Transverse colon (tissue), 4 donors: ENCODE results near the gene RTP3. TPM values are rescaled to one million over a fixed set of nuclear protein-coding genes. Genes with fewer than 3 reads are reported as not detected.
"Not testable (repeated sequence)": the region's sequence is repeated elsewhere in the genome, so short reads cannot be mapped to it uniquely, and the experiment has no call there.

Source experiments
- DNase-seq: peaks from one replicate; pipeline ENCODE4 v3.0.0-alpha.2; 2019
- H3K27ac ChIP-seq, 4 donors: fragments of 200-600 bp; sonication (generic); 2 replicates each; pipeline ENCODE4 v1.5.1; 2016 to 2018; ENCODE audit warnings: inconsistent platforms in 4 of 4
- H3K27me3 ChIP-seq: fragments of 200-600 bp; sonication (generic); 2 replicates; pipeline ENCODE4 v1.5.1; 2017; ENCODE audit warnings: inconsistent platforms
- H3K36me3 ChIP-seq, 4 donors: fragments of 200-600 bp; sonication (generic); 2 replicates each; pipeline ENCODE4 v1.5.1; 2017 to 2019; ENCODE audit warnings: inconsistent platforms in 4 of 4
- H3K4me1 ChIP-seq, 4 donors: fragments of 200-600 bp; sonication (generic); 2 replicates each; pipeline ENCODE4 v1.5.1; 2017 to 2020; ENCODE audit warnings: inconsistent platforms in 4 of 4
- H3K4me3 ChIP-seq, 4 donors: fragments of 200-600 bp; sonication (generic); 1 replicate in 1 of 4; 2 replicates in 3 of 4; pipeline versions ENCODE4 v1.5.1 to v1.6.1; 2017 to 2019; ENCODE audit warnings: inconsistent platforms in 4 of 4
- H3K9me3 ChIP-seq, 2 donors: fragments of 200-600 bp; sonication (generic); 2 replicates each; pipeline ENCODE4 v1.5.1; 2017 to 2019; ENCODE audit warnings: inconsistent platforms in 2 of 2
- EP300 ChIP-seq: sonication (generic); formaldehyde crosslinking; IDR thresholded peaks from one replicate; pipeline ENCODE4 v1.6.1; 2017; ENCODE audit warnings: antibody characterized with exemption, low read depth
- POLR2A ChIP-seq: fragments of 450-650 bp; IDR thresholded peaks from one replicate; pipeline ENCODE4 v1.6.1; 2016; ENCODE audit warnings: antibody characterized with exemption, mild to moderate bottlenecking, moderate library complexity
- POLR2AphosphoS5 ChIP-seq, 3 donors: sonication (generic); formaldehyde crosslinking; IDR thresholded peaks; one replicate each; pipeline ENCODE4 v1.6.1; 2016; ENCODE audit warnings: antibody characterized with exemption in 3 of 3
- WGBS, 2 donors: methylation state at CpG; one replicate each; pipeline ENCODE4 v1.1.5; 2018; ENCODE audit warnings: low coverage in 1 of 2; 5-methylcytosine and 5-hydroxymethylcytosine counted together
- in situ Hi-C, 4 donors: fragments of 200-750 bp; cut with MboI; loops; one replicate each; pipeline versions ENCODE4 v1.15.0 to v1.15.1; 2017; ENCODE audit warnings: low sequenced_read_pairs in 3 of 4, low pct_ligation_motif_present in 1 of 4, low pct_unique_long_range_greater_than_20kb in 1 of 4
- intact Hi-C: fragments of 100-400 bp; cut with DNase I; formaldehyde crosslinking; loops from one replicate; pipeline ENCODE4 v1.15.1; 2023; ENCODE audit warnings: low total_unique reads
- total RNA-seq, 4 donors: library from RNA; depleted of rRNA; stranded (reverse); fragments of >200 nt; gene quantifications; one replicate each; pipeline ENCODE4 v1.1.0, GENCODE V29; 2016
- TF ChIP-seq, protein P1 (sequence below), 5 experiments: fragments of 200-600 bp in 3 of 5; fragments of 450-650 bp in 2 of 5; sonication (generic) in 3 of 5; IDR thresholded peaks; 1 replicate in 2 of 5; 2 replicates in 3 of 5; pipeline ENCODE4 v1.5.1; 2016 to 2017; ENCODE audit warnings: antibody characterized with exemption in 5 of 5, inconsistent platforms in 3 of 5, mild to moderate bottlenecking in 2 of 5, moderate library complexity in 1 of 5

Gene RTP3
- total RNA-seq, 4 donors from 2014 or later = not detected

DNA sequence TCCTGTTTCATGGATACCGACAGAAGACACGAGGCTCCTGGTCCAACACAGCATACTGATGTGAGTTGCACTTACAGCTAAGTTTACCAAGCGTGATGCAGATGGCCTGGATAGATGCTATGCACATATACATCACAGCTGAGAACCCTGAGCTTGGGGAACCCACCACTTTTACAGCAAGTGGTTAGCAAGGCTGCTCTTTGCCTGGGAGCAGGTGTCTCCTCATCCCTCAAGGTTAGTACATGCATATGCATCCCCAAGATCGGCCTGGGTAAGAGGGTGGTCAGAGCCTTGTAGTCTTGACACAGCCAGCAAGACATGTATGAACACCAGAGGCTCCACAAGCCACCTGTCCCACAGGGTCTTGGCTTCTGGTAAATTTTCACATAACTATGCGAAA is 40.0 kb downstream of the RTP3 start:
- DNase-seq = no peak
- Histone ChIP-seq H3K27me3 (no peaks in the 10 kb centered on the region), H3K9me3 (no peaks in the 10 kb centered on the region), H3K4me3 (no peak overlapping the region), H3K36me3 (no peaks in the 10 kb centered on the region), H3K4me1 (peaks cover 0 to 10% (median 0%) of the 10 kb centered on the region in 4 donors), H3K27ac (peak overlapping the region in 1 of 4 donors; percentile 50)
- 88 to 89% methylated on average over 3 to 5 of the region's 5 CpGs for WGBS, 2 donors
- in situ Hi-C loops = no loop called here
- intact Hi-C loops = no loop called here
- TF ChIP-seq POLR2AphosphoS5 (IDR thresholded peaks at IDR 0.05) (no peak), POLR2A (no peak), EP300 (no peak)
- TF ChIP-seq, protein P1, sequence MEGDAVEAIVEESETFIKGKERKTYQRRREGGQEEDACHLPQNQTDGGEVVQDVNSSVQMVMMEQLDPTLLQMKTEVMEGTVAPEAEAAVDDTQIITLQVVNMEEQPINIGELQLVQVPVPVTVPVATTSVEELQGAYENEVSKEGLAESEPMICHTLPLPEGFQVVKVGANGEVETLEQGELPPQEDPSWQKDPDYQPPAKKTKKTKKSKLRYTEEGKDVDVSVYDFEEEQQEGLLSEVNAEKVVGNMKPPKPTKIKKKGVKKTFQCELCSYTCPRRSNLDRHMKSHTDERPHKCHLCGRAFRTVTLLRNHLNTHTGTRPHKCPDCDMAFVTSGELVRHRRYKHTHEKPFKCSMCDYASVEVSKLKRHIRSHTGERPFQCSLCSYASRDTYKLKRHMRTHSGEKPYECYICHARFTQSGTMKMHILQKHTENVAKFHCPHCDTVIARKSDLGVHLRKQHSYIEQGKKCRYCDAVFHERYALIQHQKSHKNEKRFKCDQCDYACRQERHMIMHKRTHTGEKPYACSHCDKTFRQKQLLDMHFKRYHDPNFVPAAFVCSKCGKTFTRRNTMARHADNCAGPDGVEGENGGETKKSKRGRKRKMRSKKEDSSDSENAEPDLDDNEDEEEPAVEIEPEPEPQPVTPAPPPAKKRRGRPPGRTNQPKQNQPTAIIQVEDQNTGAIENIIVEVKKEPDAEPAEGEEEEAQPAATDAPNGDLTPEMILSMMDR (IDR thresholded peaks at IDR 0.05) = no peak

DNA sequence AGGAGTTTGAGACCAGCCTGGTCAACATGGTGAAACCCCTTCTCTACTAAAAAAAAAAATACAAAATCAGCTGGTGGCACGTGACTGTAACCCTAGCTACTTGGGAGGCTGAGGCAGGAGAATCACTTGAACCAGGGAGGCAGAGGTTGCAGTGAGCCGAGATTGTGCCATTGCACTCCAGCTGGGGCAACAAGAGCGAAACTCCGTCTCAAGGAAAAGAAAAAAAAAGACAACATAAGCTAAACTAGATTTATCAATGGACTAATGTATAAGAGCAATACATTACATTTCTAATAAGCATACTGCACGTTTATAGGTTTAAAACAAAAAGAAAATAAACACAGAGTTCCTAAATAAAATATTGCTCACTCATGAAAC is 40.6 kb downstream of the RTP3 start:
- 51 to 61% methylated on average over 3 to 5 of the region's 5 CpGs for WGBS, 2 donors
- H3K27me3 ChIP-seq, H3K36me3 ChIP-seq, in situ Hi-C loops, DNase-seq, intact Hi-C loops, H3K4me3 ChIP-seq, H3K9me3 ChIP-seq: not testable (repeated sequence)
- peak overlapping the region; percentile 24 to 50 (median 36) for H3K27ac ChIP-seq
- peaks cover 0 to 10% (median 0%) of the 10 kb centered on the region in 4 donors for H3K4me1 ChIP-seq

- H3K4me1 ChIP-seq = peaks cover 0 to 10% (median 0%) of the 10 kb centered on the region in 4 donors
- TF ChIP-seq POLR2A = no peak
- TF ChIP-seq POLR2AphosphoS5 (IDR thresholded peaks at IDR 0.05) = no peak
- TF ChIP-seq EP300 = no peak
- intact Hi-C loops = no loop called here
- no peak overlapping the region for H3K4me3 ChIP-seq
- peak overlapping the region; percentile 36 to 68 (median 48) for H3K27ac ChIP-seq
- WGBS, 2 donors = 45 to 72% methylated on average over 8 to 14 of the region's 14 CpGs
- no peaks in the 10 kb centered on the region for H3K36me3 ChIP-seq
- in situ Hi-C loops = no loop called here
- H3K9me3 ChIP-seq = no peaks in the 10 kb centered on the region
- DNase-seq = peak; percentile 83
- no peaks in the 10 kb centered on the region for H3K27me3 ChIP-seq
Observed at GRCh38 chr3:46538803-46539442, 41.1 kb downstream of the RTP3 start.

GRCh38 chr3:46539443-46540005 is 41.7 kb downstream of the RTP3 start:
- no peak for TF ChIP-seq POLR2A
- no peak for TF ChIP-seq EP300
- TF ChIP-seq POLR2AphosphoS5 (IDR thresholded peaks at IDR 0.05) = no peak
- TF ChIP-seq, protein P1 (IDR thresholded peaks at IDR 0.05) = no peak
- Histone ChIP-seq H3K9me3 (no peaks in the 10 kb centered on the region), H3K4me1 (peaks cover 0 to 10% (median 0%) of the 10 kb centered on the region in 4 donors), H3K4me3 (no peak overlapping the region), H3K27me3 (no peaks in the 10 kb centered on the region), H3K36me3 (no peaks in the 10 kb centered on the region), H3K27ac (peak overlapping the region; percentile 36 to 68 (median 48))
- 80 to 86% methylated on average over 5 to 9 of the region's 9 CpGs for WGBS, 2 donors
- intact Hi-C loops (no loop called here), in situ Hi-C loops (no loop called here)
- no peak for DNase-seq

DNA sequence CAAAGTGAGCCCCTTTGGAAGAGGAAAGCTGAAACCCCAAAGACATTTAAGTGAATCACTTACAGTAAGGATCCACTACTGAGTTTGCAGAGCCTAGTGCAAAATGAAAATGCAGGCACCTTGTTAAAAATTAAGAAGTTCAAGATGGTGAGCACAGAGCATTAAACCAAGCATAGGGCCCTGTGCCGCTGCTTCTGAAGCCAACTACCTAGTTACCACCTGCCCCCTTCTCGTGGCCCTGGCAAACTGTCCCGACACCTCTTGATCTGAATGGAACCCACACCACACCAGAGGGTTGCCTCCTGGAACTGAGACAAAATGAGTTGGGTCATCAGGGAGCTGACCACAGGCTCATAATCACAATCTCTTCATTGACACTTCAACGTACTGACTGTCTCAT is 42.8 kb downstream of the RTP3 start:
- WGBS, 2 donors = 93% methylated on average over 3 to 4 of the region's 4 CpGs
- Histone ChIP-seq H3K27ac (no peak overlapping the region), H3K9me3 (no peaks in the 10 kb centered on the region), H3K4me3 (no peak overlapping the region), H3K27me3 (no peaks in the 10 kb centered on the region), H3K4me1 (peaks cover 0 to 10% (median 0%) of the 10 kb centered on the region in 4 donors), H3K36me3 (no peaks in the 10 kb centered on the region)
- intact Hi-C loops (no loop called here), in situ Hi-C loops (no loop called here)
- TF ChIP-seq EP300 = no peak
- DNase-seq = no peak
